ENCODE measurements around the gene EGFL7. TPM values are rescaled to one million over a fixed set of nuclear protein-coding genes. Genes with fewer than 3 reads are reported as not detected.

The EGFL7 gene
- total RNA-seq, 1 experiment from 2014 or later: 38.0 TPM

- Histone ChIP-seq H4K8ac (replicated peaks; ENCODE audit: insufficient read length, low read depth, low read length) (no peak overlapping the region), H3K79me2 (ENCODE audit: insufficient read depth, low read length) (no peaks in the 10 kb centered on the region), H4K20me1 (ENCODE audit: control insufficient read depth, insufficient read depth, insufficient read length) (no peaks in the 10 kb centered on the region), H2BK12ac (ENCODE audit: insufficient read length, low read depth, low read length) (no peak overlapping the region), H3K9me3 (ENCODE audit: control insufficient read depth, low read depth, low read length) (no peaks in the 10 kb centered on the region), H2BK120ac (ENCODE audit: low read depth, low read length, poor library complexity, severe bottlenecking) (no peak overlapping the region), H3K4me2 (ENCODE audit: insufficient read depth, insufficient read length, low read length) (no peak overlapping the region), H3K27me3 (ENCODE audit: insufficient read depth, low read length) (no peaks in the 10 kb centered on the region), H3K14ac (ENCODE audit: insufficient read depth, low read length) (no peak overlapping the region), H2BK5ac (ENCODE audit: insufficient read length, low read length) (no peak overlapping the region), H3K18ac (ENCODE audit: insufficient read length, low read depth, low read length) (no peak overlapping the region), H2BK15ac (ENCODE audit: low read depth, low read length) (no peak overlapping the region), H4K91ac (ENCODE audit: insufficient read length, low read depth, low read length) (no peak overlapping the region), H3K9ac (ENCODE audit: extremely low read depth, insufficient read length, low read length) (no peak overlapping the region), H3K4ac (ENCODE audit: low read depth, low read length) (no peak overlapping the region), H3T11ph (ENCODE audit: low read length) (no peak overlapping the region), H3K23me2 (ENCODE audit: insufficient read length, low read depth, low read length, poor library complexity, severe bottlenecking) (no peaks in the 10 kb centered on the region), H2AFZ (ENCODE audit: low read length) (no peak overlapping the region), H3K4me1 (ENCODE audit: insufficient read depth, low read length) (no peaks in the 10 kb centered on the region), H3K79me1 (ENCODE audit: insufficient read depth, low read depth, low read length, poor library complexity, severe bottlenecking) (no peaks in the 10 kb centered on the region), H3K56ac (ENCODE audit: insufficient read length, low read depth, low read length) (no peak overlapping the region), H3K27ac (ENCODE audit: insufficient read length, low read depth, low read length) (no peak overlapping the region), H2BK20ac (ENCODE audit: low read depth, low read length, poor library complexity, severe bottlenecking) (no peak overlapping the region), H2AK5ac (ENCODE audit: insufficient read length, low read length) (no peak overlapping the region), H4K5ac (ENCODE audit: insufficient read length, low read depth, low read length) (no peak overlapping the region), H3K23ac (ENCODE audit: insufficient read length, low read depth, low read length) (no peak overlapping the region)
- TF ChIP-seq CTCF (conservative IDR thresholded peaks at IDR 0.05): no peak
- Mint-ChIP-seq H3K4me1 (peaks cover 3 to 10% of the 10 kb centered on the region in 2 experiments; a peak in 3 of 4 replicates), H3K27me3 (ENCODE audit: low read depth) (peaks cover 21% of the 10 kb centered on the region), H3K27ac (no peak overlapping the region), H3K36me3 (ENCODE audit: insufficient read depth in 1 of 3, low read depth in 3 of 3) (no peaks in the 10 kb centered on the region), H3K9me3 (no peaks in the 10 kb centered on the region; a peak in 1 of 5 replicates), H3K4me3 (no peak overlapping the region)
- DNase-seq: no peak
- WGBS (ENCODE audit: extremely low coverage, insufficient read length, low lambda C conversion rate): no CpG with 5 or more reads among the region's 15 CpGs
Measured at GRCh38 chr9:136644343-136644592, 18.4 kb upstream of the EGFL7 start.

Measured in H9 (cell line).